Astrocyte of the spinal cord (primary cell): ENCODE measurements around the gene CSF2.

Experiments used
- DNase-seq: peaks from one replicate; pipeline ENCODE4 v3.0.0; 2011; ENCODE audit warnings: low read depth, low spot score
- H3K4me3 ChIP-seq: 2 replicates; pipeline ENCODE4 v1.5.1; 2011; ENCODE audit warnings: low read depth, mild to moderate bottlenecking, low read length, moderate library complexity
- in situ Hi-C: cut with HindIII; loops from 2 replicates; pipeline ENCODE4 v1.10.0; 2017; ENCODE audit warnings: low sequenced_read_pairs
- TF ChIP-seq, protein P1 (sequence below): IDR thresholded peaks from 2 replicates; pipeline ENCODE4 v1.5.1; 2012; ENCODE audit warnings: low read depth, mild to moderate bottlenecking, low read length, inconsistent platforms

Gene CSF2

DNA sequence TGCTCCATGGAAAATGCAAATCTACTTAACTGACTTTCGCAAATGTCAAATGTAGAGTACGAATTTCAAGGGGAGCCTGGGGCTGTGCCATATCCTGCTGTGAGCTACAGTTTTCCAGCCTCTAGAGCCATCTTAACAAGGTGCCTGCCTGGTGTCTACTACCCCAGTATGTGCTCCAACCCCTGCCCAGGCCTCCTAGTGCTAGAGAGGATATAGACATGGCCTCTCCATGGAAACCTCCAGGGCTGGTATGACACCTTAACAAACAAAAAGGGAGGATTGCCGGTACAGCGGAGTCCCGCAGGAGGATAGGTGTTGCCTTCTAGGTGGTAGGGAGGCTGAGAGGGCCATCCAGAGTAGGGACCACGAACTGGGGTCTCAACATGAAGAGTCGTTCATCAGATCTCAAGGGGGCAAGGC is 26.7 kb upstream of the CSF2 start:
- no peak overlapping the region for H3K4me3 ChIP-seq
- in situ Hi-C loops: no loop called here
- TF ChIP-seq, protein P1, sequence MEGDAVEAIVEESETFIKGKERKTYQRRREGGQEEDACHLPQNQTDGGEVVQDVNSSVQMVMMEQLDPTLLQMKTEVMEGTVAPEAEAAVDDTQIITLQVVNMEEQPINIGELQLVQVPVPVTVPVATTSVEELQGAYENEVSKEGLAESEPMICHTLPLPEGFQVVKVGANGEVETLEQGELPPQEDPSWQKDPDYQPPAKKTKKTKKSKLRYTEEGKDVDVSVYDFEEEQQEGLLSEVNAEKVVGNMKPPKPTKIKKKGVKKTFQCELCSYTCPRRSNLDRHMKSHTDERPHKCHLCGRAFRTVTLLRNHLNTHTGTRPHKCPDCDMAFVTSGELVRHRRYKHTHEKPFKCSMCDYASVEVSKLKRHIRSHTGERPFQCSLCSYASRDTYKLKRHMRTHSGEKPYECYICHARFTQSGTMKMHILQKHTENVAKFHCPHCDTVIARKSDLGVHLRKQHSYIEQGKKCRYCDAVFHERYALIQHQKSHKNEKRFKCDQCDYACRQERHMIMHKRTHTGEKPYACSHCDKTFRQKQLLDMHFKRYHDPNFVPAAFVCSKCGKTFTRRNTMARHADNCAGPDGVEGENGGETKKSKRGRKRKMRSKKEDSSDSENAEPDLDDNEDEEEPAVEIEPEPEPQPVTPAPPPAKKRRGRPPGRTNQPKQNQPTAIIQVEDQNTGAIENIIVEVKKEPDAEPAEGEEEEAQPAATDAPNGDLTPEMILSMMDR: no peak
- DNase-seq: no peak

GRCh38 chr5:132049093-132049492 is 24.5 kb upstream of the CSF2 start:
- TF ChIP-seq, protein P1: no peak
- no peak for DNase-seq
- no peak overlapping the region for H3K4me3 ChIP-seq
- in situ Hi-C loops: no loop called here

DNA sequence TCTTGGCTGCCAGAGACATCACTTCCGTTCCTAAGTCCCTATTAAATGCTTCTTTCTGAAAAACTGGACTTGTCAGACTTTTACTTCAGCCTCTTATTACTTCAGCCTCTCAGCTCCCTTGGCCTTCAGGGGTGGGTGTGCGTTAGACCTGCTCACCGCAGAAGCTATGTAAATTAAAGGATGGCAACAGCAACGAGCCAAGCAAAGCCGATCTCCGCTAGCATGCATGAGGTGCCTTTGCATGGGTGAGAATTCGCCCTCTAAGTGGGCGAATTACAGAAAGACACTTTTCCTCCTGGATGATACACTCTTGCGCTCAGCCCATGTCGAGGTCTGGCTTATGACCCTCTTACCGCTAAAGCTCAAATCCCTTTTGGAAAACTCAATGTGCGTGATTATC is 24.0 kb upstream of the CSF2 start:
- no peak overlapping the region for H3K4me3 ChIP-seq
- TF ChIP-seq, protein P1: no peak
- in situ Hi-C loops: no loop called here
- no peak for DNase-seq

- H3K4me3 ChIP-seq: no peak overlapping the region
- no peak for DNase-seq
- TF ChIP-seq, protein P1: no peak
- in situ Hi-C loops: no loop called here
Measured at GRCh38 chr5:132050136-132050535, 23.5 kb upstream of the CSF2 start.

- in situ Hi-C loops: no loop called here
- no peak overlapping the region for H3K4me3 ChIP-seq
- TF ChIP-seq, protein P1: no peak
- no peak for DNase-seq
Measured at GRCh38 chr5:132050661-132051552, 22.7 kb upstream of the CSF2 start.

DNA sequence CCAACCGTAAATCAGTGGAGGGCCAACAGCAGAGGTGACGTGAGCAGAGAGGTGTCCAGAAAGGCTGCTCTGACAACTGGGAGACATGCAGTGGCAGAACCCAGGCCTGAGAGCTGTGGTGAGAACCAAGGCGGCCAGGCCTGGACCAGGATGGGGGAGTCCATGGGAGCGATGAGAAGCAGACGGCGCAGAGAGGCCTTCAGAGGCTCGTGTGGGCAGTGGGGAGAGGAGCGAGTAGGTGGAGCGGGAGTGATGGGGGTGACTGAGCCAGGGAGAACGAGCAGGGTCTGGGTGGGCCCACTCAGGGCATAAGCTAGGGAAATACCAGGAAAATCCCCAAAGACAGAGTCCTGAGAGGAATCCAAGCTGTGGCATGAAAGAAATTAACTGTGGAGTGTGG is 21.1 kb upstream of the CSF2 start:
- in situ Hi-C loops: no loop called here
- H3K4me3 ChIP-seq: no peak overlapping the region
- no peak for DNase-seq
- TF ChIP-seq, protein P1: no peak
